ENCODE measurements around the gene KAT14.
A peak's percentile ranks its signal among the peaks of the same experiment; 100 is the strongest.
"Not testable (repeated sequence)": the region's sequence is repeated elsewhere in the genome, so short reads cannot be mapped to it uniquely, and the experiment has no call there.

KAT14 gene, protein sequence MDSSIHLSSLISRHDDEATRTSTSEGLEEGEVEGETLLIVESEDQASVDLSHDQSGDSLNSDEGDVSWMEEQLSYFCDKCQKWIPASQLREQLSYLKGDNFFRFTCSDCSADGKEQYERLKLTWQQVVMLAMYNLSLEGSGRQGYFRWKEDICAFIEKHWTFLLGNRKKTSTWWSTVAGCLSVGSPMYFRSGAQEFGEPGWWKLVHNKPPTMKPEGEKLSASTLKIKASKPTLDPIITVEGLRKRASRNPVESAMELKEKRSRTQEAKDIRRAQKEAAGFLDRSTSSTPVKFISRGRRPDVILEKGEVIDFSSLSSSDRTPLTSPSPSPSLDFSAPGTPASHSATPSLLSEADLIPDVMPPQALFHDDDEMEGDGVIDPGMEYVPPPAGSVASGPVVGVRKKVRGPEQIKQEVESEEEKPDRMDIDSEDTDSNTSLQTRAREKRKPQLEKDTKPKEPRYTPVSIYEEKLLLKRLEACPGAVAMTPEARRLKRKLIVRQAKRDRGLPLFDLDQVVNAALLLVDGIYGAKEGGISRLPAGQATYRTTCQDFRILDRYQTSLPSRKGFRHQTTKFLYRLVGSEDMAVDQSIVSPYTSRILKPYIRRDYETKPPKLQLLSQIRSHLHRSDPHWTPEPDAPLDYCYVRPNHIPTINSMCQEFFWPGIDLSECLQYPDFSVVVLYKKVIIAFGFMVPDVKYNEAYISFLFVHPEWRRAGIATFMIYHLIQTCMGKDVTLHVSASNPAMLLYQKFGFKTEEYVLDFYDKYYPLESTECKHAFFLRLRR

DNA sequence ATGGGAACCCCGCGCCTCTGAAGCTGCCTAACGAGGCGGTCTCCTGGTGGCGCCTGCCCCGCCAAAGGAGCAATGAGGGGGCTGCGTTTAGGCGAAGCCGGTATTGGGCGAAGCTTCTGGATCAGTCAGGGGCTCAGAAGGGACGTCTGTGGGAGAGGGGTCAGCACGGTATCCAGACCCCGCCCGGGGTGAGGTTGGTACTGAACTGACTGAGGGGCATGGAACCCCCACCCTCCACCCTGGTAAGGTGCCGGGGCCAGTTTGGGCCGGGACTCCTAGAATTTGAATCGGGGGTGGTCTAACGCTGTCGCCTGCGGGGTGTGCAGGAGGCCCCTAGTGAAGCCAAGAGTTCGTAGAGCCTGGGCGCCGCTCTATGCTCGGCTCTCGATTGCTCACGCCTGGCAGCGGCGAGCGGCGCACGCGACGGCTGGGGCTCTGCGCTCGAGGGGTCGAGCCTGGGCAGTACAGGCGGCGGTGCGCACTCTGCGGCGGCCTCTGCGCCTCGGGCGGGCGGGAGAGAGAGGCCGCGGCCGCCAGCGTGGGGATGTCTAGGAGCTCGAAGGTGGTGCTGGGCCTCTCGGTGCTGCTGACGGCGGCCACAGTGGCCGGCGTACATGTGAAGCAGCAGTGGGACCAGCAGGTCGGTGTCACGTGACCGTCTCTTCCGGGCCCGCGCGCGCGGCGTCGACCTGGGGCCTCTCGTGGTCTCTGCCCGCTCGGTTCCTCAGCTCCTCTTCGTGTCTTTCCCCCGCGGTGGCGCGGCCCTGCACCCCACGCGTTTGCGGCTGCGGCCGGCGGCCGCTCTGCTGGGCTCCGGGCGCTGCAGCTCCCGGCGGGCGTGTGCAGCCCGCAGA is at the start of gene KAT14, which contains the start of gene PET117:
Gene KAT14, plus strand, starts transcription at position 452 of the 854 bp plus-strand sequence. CDS start 4,798 bp downstream, outside the sequence.
Gene PET117, plus strand, starts transcription at position 452 of the 854 bp plus-strand sequence. Its CDS starts 93 bp downstream, at position 545.
- DNase-seq (ENCODE audit: low spot score) = peak; percentile 92

DNA sequence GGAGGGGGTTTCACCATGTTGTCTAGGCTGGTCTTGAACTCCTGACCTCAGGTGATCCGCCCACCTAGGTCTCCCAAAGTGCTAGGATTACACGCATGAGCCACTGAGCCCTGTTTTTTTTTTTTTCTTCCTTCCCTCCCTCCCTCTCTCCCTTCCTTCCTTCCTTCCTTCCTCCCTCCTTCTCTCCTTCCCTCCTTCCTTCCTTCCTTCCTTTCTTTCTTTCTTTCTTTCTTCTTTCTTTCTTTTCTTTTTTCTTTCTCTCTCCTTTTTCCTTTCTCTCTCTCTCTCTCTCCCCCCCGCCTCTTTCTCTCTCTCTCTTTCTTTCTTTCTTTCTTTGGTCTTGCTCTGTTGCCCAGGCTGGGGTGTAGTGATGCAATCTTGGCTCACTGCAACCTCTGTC is 49.4 kb upstream of the KAT14 start:
- DNase-seq (ENCODE audit: low spot score) = not testable (repeated sequence)

DNA sequence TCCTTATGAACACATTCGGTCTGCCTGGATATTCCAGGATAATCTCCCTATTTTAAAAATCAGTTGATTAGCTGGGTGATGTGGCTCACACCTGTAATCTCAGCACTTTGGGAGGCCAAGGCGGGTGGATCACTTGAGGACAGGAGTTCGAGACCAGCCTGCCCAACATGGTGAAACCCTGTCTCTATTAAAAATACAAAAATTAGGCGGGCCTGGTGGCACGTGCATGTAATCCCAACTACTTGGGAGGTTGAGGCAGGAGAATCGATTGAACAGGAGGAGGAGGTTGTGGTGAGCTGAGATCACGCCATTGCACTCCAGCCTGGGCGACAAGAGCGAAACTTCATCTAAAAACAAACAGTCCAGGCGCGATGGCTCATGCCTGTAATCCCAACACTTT is 48.8 kb upstream of the KAT14 start:
- DNase-seq (ENCODE audit: low spot score) = not testable (repeated sequence)

DNA sequence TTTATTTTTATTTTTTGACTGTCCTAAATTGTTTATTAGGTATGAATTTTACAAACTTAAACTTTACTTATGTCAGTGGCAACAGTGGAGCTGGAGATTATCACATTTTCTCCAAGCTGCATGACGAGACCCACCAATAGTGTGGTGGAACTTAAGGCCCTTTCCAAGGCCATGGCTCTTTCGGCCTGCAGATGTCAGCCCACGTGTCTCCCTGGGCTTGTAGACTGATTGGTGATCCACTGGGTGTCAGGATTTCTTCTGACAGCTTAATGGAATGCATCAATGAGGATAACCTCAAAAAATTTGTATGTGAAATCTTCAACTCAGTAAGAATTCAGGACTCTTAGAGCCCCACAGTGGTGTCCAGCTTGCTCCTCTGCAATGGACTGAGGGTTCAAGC is 47.6 kb upstream of the KAT14 start:
- no peak for DNase-seq (ENCODE audit: low spot score)

DNA sequence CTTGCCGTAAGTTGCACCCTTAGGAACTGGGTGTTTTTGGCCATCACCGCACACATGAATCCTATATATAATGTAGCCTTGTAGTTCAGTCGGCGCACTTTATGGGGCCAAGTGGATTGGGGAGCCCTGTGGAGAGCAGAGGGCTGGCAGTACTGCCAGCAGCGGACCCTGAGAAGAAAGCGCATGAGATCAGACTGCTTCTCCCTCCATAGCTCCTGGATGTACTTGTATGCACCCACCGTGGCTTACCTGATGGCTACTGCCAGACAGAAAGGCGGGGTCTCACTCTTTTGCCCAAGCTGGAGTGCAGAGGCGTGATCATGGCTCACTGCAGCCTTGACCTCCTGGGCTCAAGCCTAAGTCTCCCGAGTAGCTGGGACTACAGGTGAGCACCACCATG is 47.2 kb upstream of the KAT14 start:
- no peak for DNase-seq (ENCODE audit: low spot score)

DNA sequence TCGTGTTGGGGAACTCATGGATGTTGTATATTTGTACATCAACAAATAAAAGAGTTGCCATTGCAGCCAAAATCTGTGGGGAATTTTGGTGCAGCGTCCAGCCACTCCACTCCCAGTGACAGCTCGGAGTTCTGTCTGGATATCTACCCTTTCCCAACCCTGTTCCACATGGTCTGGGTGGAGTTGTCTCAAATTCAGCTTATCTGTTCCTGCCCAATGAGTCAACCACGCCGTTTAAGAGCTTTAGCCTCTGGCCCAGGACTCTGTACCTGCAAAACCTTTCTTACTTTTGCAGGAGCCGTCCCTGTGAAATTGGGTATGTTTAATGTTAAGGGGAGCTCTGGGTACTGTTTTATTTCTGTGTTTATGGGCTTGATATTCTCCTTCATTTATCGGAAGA is 46.0 kb upstream of the KAT14 start:
- DNase-seq (ENCODE audit: low spot score) = no peak

DNA sequence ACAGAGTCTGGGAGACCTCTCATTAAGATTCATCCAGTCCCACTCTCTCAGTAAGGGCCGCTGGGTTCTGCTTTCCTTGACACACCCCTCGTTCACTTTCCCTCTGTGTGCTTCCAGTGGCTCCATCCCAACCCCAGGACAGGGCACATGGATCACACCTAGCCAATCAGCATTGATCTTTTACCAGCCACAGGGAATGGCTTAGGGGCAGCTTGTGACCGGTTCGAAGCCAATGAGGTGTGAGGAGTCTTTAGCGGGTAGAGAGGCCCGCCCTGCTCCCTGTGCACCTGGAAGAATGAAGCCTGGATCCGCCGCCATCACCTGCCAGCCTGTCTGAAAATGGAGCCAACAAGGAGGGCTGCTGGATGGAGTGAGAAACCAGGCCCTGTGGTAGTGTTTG is 44.8 kb upstream of the KAT14 start:
- no peak for DNase-seq (ENCODE audit: low spot score)

DNA sequence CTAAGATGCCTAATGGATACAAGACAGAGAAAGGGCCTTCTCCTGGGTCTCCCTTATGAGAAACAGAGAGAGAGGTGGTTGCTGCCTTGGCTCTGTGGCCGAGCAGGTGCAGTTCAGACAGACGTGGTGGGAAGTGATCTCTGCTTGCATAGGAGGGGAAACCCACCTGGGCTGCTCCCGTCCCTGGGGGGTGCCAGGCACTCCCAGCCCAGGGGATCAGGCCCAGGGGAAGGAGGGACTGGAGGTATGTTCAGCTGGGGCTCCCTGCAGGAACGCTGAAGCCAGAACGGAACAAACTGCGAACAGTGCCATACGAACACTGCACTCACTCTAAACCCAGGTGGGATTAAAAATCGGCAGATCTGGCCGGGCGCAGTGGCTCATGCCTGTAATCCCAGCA is 44.3 kb upstream of the KAT14 start:
- no peak for DNase-seq (ENCODE audit: low spot score)

DNA sequence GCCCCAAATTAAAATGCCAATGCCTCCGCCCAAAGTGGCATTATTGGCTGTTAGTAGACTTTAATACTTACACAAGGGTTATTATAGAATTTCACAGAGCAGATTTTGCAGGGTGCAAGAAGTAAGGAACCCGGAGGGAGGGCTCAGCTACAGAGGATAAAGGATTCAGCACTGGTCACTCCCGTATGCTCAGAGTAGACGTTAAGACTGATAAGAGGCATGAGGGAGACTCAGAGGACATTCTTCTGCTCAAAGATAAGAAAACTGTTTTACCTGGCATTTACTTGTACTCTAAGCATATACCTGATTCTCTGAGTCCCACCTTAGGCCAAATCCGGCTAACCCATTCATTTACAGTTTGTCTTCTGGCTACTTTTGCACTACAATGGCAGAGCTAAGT is 43.5 kb upstream of the KAT14 start:
- DNase-seq (ENCODE audit: low spot score) = no peak

DNA sequence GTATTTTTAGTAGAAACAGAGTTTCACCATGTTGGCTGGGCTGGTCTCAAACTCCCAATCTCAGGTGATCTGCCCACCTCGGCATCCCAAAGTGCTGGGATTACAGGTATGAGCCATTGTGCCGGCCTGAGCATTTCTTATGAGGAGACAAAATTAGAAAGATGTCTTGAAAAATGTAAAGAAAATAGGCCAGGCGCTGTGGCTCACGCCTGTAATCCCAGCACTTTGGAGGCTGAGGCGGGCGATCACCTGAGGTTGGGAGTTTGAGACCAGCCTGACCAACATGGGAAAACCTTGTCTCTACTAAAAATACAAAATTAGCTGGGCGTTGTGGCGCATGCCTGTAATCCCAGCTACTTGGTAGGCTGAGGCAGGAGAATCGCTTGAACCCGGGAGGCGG is 37.1 kb upstream of the KAT14 start:
- not testable (repeated sequence) for DNase-seq (ENCODE audit: low spot score)

DNA sequence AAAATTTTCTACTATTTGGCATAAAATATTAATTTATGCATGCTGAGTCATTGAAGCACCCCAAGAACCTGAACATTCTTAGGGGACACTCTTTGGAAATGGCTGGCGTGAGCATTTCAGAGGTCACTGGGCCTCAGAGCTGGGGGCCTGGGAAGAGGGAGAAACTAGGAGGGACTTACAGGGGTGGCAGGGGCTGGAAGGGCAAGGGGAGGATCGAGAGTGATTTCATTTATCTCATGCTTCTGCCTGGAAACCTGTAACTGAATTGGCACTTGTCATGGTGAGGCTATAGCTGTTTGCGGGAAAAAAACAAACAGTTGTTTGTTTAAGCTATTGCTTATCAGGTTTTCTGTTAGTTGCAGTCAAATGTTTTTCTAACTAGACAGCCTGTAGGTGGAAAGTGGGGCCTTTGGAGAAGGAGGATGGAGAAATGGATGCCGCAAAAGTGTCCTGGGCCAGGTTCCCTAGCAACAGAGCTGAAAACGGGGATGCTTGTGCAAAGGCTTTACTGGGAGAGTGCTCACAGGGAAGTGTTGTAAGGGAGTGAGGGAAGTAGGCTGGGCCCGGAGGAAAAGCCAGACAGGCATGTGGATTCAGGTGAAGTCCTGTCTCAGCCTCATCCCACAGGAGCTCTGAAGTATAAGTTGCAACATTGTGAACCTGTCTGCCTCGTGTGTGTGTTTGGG is 36.4 kb upstream of the KAT14 start:
- DNase-seq (ENCODE audit: low spot score) = no peak

DNA sequence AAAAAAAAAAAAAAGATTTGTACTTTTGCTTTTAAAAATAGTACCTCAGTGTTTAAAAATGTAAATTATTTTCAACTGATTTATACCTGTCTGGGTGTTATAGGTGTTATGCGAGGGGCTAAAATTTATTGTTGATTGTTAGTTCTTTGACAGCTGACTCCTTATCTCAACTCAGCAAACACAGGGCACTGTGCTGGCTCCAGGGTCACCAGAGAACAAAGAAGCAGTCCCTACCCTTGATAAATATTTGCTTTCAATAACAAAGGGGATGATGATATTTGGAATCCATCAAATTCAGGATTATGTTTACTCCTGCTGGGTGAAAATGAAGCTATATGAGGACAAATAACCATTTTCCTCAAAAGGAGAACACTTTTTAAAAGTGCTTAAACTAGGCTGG is 34.2 kb upstream of the KAT14 start:
- DNase-seq (ENCODE audit: low spot score) = no peak

DNA sequence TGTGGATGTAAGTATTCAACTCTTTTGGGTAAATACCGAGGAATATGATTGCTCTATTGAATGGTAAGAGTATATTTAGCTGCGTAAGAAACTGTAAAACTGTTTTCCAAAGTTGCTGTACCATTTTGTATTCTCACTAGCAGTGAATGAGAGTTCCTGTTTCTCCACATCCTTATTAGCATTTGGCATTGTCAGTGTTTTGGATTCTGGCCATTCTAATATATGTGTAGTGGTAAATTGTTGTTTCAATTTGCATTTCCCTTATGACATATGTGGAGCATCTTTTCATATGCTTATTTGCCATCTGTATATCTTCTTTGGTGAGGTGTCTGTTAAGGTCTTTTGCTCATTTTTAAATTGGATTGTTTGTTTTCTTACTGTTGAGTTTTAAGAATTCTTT is 29.3 kb upstream of the KAT14 start:
- DNase-seq (ENCODE audit: low spot score) = no peak

DNA sequence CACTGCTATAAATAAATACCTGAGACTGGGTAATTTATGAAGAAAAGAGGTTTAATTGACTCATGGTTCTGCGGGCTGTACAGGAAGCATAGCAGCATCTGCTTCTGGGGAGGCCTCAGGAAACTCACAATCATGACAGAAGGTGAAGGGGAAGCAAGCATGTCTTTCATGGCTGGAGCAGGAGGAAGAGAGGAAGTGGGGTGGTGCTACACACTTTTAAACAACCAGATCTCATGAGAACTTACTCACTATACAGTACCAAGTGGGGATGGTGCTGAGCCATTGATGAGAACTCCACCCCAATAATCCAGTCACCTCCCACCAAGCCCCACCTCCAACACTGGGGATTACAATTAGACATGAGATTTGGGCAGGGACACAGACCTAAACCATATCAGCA is 9.1 kb upstream of the KAT14 start:
- DNase-seq (ENCODE audit: low spot score) = not testable (repeated sequence)

DNA sequence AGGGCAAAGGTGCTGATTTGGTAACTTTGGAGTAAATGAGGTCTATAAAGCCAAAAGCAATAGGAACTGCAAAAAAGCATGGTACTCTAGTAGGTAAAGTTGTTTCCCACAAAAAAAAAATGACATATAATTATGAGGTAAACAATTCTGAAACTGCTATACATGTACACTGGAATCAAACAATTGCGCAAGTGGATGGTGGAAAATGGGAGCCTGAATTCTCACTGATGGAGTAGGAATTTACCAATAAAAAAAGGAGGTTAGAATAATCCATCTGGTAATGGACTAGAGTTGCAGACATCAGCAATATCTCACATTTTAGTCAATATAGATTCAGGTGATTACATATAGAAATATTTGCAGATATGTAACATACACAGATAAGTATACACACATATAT is 5.0 kb upstream of the KAT14 start:
- no peak for DNase-seq (ENCODE audit: low spot score)

DNA sequence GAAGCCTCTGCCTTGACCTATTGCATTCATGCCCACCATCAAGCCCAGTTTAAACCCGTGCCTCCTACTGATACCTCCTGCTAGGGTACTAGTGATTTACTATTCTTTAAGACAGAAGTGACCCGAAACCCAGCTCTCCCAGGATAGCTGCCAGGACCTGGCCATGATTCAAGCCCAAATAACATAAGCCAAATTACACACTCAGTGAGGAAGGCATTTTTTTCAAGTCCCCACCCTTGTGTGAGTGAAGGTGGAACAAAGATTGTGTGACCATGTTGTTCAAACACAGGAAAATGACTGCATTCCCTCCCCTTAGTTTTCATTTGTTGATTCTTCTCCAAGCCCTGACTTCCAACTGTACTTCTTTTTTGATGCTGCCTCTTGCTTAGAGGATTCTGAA is 3.7 kb upstream of the KAT14 start:
- DNase-seq (ENCODE audit: low spot score) = no peak

DNA sequence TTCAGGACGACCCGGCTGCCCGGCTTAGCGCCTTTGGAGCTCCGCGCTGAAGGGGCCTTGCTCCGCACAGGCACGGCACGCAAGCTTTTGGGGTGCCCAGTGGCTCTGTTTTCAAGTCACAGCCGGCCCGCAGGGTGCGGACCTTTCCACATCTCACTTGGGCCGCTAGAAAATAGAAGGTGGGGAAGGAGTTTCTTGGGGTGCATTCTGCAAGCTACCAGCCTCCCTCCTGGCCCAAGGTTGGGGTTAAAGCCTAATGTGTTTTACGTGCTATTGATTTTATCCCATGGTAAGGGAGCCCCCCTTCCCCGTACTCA is 561 bp downstream of the KAT14 start:
- DNase-seq (ENCODE audit: low spot score) = no peak

DNA sequence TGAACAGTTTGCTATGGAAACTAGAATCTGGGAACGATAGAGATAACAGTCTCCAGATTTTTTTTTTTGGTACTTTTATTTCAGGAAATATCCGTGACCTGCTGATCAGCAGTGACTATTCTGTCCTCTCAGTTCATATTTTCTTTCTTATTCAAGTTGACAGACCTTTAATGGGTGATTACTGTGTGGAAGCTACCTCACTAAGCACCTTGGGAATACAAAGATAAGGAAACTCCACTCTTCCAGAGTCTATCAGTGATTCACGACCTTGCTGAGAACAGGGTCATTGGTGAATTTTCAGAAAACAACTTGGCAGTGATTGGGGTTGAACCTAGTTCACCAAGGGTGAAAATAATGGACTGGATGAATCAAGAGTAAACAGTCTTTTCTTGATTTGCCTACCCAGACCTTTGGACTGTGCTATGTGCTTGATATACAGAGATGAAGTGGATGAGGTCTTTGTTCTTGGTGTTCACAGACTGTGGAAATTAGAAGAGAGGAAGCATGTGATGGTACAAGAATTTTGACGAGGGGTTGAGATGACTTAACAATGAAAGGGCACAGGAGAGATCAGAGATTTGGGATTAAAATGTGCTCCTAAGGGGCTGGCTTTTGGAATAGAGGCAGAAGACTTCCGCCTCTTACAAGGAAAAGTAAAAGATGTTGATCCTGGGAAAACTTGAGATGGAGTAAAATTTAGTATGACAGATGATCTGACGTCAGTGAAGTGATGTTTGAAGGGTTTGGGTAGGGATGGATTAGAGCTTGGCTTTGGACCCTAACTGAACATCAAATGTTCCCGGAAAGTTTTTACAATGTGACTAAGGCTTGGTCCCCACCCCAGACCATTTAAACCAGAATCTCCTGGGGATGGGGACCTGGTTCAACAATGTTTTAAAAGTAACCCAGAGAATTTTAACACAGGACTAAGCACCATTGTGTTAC is 1.2 kb downstream of the KAT14 start:
- DNase-seq (ENCODE audit: low spot score) = peak; percentile 8

DNA sequence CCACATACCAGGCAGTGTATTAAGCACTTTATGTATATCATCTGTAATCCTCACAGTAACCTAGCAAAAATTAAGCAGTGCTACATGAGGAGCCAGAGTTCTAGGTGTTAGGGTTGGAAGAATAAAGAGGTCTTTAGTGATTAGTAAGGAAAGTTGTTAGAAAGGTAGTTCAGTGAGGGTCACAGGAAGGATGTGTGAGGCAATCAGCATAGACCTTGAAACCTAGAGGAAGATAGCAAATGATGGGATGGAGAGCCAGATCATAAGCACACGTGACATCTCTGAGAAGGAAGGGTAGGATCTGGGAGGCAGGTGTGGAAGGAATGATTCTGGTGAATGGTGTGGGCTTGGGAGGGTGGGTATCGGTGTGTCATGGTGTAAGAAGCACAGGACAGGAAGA is 2.2 kb downstream of the KAT14 start:
- no peak for DNase-seq (ENCODE audit: low spot score)

DNA sequence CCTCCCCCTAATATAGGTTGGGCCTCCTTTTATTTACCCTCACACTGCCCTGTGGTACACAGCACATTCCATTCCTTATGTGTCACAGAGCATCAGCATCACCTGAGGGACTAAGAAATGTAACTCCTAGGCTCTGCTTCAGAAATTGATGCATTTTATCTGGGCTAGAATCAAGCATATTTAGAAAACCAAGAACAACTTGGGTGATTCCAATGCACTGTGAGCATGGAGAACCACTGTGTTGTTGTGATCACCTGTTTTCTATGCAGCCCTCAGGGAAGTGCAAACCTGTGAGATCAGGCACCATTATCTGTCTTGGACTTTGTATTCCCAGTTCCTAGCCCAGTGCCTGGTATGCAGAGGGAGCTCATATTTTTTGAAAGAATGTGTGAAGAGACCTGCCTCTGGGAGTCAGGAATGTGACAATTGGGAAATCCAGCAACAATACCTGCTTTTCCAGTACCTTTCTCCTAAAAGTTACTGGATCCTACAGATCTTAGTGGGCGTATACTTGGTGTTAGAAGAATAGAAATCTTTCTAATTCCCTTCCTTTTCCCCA is 7.0 kb downstream of the KAT14 start:
- DNase-seq (ENCODE audit: low spot score) = peak; percentile 54
